Bronchial epithelial cell (primary cell): ENCODE data around the gene DCDC2. TPM values are rescaled to one million over a fixed set of nuclear protein-coding genes. Genes with fewer than 3 reads are reported as not detected.

ENCODE experiments used
- DNase-seq: peaks from one replicate; pipeline ENCODE4 v3.0.0-alpha.2; 2010; ENCODE audit warnings: low read depth
- FAIRE-seq: peaks from 2 replicates; lab custom pipeline; 2011; peaks lifted over from hg19 to GRCh38; lab: Jason Lieb, UNC
- H3K27me3 ChIP-seq: 2 replicates; pipeline ENCODE4 v1.5.1; 2011; ENCODE audit warnings: low read length; ENCODE audit not compliant: control insufficient read depth, insufficient read depth
- H3K36me3 ChIP-seq: 2 replicates; pipeline ENCODE4 v1.5.1; 2011; ENCODE audit warnings: low read length; ENCODE audit not compliant: control insufficient read depth, insufficient read depth
- H3K4me3 ChIP-seq: 2 replicates; pipeline ENCODE4 v1.5.1; 2011; ENCODE audit warnings: mild to moderate bottlenecking, low read depth, low read length, control low read depth
- total RNA-seq: library from RNA; depleted of rRNA; stranded (reverse); fragments of >200 nt; gene quantifications from 2 replicates; pipeline ENCODE4 v1.2.1, GENCODE V29; 2014
- TF ChIP-seq, protein P1 (sequence below): IDR thresholded peaks from 2 replicates; pipeline ENCODE4 v1.5.1; 2011; ENCODE audit warnings: mild to moderate bottlenecking, moderate library complexity, low read length, control low read depth, inconsistent platforms; ENCODE audit not compliant: insufficient read depth, severe bottlenecking

DCDC2 gene
- total RNA-seq, 1 donor from 2014 or later: under 0.01 TPM

DNA sequence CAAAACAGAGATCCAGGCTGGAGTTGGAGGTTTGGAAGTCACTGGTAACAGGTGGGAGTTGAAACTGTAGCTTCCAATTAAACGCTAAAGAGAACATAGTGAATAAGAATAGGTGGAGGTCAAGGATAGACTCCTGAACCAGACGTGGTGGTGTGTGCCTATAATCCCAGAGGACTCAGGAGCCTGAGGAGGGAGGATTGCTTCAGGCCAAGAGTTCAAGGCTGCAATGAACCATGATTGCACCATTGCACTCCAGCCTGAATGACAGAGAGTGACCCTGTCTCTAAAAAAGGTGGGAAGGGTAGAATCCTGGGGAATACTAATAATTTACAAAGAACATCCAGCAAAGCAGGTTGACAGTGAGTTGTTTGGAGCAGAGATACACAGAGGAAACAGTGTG, 218.2 kb downstream of the DCDC2 start:
- no peak for FAIRE-seq

DNA sequence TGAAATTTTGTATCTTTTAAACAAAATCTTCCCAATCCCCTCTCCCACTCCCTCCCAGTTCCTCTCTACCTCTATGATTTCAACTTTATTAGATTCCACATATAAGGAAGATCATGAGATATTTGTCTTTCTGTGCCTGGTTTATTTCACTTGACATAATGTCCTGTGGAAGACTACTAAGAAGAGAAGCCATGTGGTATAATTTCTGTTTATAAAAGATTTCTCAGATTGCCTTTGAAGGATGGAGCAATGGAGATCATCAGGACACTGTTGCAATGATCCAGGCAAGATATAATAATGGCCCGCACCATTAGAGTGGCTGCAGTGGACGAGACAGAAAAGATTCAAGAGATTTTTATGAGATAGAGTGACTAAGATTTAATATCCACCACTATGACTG, 218.8 kb downstream of the DCDC2 start:
- no peak overlapping the region for H3K4me3 ChIP-seq
- TF ChIP-seq, protein P1, sequence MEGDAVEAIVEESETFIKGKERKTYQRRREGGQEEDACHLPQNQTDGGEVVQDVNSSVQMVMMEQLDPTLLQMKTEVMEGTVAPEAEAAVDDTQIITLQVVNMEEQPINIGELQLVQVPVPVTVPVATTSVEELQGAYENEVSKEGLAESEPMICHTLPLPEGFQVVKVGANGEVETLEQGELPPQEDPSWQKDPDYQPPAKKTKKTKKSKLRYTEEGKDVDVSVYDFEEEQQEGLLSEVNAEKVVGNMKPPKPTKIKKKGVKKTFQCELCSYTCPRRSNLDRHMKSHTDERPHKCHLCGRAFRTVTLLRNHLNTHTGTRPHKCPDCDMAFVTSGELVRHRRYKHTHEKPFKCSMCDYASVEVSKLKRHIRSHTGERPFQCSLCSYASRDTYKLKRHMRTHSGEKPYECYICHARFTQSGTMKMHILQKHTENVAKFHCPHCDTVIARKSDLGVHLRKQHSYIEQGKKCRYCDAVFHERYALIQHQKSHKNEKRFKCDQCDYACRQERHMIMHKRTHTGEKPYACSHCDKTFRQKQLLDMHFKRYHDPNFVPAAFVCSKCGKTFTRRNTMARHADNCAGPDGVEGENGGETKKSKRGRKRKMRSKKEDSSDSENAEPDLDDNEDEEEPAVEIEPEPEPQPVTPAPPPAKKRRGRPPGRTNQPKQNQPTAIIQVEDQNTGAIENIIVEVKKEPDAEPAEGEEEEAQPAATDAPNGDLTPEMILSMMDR: no peak
- no peaks in the 10 kb centered on the region for H3K36me3 ChIP-seq
- H3K27me3 ChIP-seq: no peaks in the 10 kb centered on the region
- FAIRE-seq (no peak), DNase-seq (no peak)

More for the DNA sequence above, 218.2 kb downstream of the DCDC2 start:
- DNase-seq: no peak
- Histone ChIP-seq H3K4me3 (no peak overlapping the region), H3K36me3 (no peaks in the 10 kb centered on the region), H3K27me3 (no peaks in the 10 kb centered on the region)
- TF ChIP-seq, protein P1: no peak

DNA sequence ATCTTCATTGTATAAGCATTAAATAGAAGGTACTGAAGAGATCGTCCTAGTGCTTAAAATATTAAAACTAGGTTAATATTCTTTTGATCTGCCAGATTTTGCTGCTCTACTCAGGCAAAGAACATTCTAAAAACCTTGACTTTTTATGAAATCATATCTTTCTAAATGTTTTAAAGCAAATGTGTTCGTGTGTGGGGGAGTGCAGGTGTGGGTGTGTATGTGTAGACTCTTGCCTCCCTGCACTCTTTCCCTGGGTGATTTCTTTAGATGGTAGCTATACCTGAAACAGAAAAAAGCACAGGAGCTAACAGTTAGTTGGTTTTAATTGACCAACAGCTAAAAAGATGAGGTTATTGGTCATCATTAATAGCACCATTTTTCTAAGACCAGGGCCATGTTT, 226.1 kb downstream of the DCDC2 start:
- TF ChIP-seq, protein P1: no peak
- H3K36me3 ChIP-seq: no peaks in the 10 kb centered on the region
- no peak for DNase-seq
- H3K27me3 ChIP-seq: no peaks in the 10 kb centered on the region
- FAIRE-seq: no peak
- no peak overlapping the region for H3K4me3 ChIP-seq

DNA sequence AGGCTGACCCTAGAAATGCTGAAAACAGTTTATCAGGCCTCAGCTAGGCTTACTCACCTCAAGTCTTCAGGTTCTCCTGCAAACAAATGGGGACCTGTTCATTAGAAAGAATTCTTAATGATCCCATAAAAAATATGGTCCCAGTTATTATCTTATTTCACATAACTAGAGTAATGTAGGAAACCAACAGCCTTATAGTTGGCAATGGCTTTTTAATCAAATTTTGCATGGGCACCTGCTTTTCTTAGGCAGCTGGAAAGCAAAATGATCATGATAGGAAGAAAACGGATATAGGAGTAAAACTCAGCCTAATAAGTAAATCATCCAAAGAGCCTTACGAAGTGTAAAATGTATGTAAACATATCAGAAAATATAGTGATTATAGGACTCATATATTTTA, 230.5 kb downstream of the DCDC2 start:
- Histone ChIP-seq H3K36me3 (no peaks in the 10 kb centered on the region), H3K27me3 (no peaks in the 10 kb centered on the region), H3K4me3 (no peak overlapping the region)
- TF ChIP-seq, protein P1: no peak
- DNase-seq: no peak
- FAIRE-seq: no peak

DNA sequence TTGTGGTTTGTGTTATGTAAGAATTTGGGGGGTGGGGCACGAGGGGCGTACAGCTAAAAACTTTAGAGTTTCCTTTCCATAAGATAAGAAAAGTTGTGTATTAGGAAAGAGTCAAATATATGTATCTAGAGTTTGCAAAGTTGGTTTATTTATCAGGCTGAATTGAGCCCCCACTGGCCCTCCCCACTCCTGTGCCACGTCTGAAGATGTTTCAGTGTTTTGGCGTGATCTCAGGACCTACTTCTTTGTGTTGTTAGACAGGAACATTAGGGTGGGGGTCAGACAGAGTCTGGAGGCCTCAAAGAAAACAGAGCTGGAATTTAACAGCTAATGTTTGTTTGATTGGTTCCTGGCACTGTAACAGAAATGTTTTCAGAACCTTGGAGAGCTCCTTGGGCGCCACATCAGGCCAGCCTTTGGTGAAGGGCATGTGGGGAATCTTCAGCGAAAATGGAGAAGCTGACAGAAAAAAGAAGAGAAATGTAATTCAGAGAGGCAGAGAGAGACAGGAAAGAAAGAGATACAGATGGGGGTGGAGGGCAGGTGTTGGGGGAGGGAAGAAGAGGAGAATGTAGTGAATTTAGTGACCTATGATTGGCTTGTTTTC, 231.2 kb downstream of the DCDC2 start:
- H3K4me3 ChIP-seq: no peak overlapping the region
- H3K27me3 ChIP-seq: no peaks in the 10 kb centered on the region
- DNase-seq (peak; percentile 46), FAIRE-seq (no peak)
- H3K36me3 ChIP-seq: no peaks in the 10 kb centered on the region
- TF ChIP-seq, protein P1: no peak

DNA sequence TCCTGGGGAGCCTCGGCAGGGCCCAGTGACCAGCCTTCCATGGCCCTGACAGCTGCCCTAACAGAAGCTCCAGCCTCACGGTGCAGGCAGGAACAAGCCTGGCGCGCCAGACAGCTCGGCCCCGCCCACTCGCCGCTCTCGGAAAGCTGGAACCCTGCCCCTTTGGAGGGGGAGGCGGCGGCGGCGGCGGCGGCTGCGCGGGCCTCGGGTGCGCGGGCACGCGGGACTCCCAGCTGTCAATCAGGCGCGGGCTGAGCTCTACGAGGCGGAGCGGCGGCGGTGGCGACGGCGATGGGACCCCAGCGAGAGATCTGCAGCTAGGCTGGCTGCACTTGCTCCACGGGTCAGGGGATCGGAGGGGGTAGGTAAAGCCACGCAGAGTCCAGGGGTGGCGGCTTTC, 231.9 kb downstream of the DCDC2 start, which contains the start of gene NRSN1:
NRSN1 (plus strand) TSS at position 236 of the 400 bp plus-strand sequence. CDS start 8,113 bp downstream, outside the sequence.
- DNase-seq (peak; percentile 2), FAIRE-seq (no peak)
- H3K36me3 ChIP-seq: no peaks in the 10 kb centered on the region
- H3K27me3 ChIP-seq: no peaks in the 10 kb centered on the region
- H3K4me3 ChIP-seq: no peak within 1 kb of the TSS
- TF ChIP-seq, protein P1: no peak
